HepG2 (cell line): ENCODE results near the gene CACNA2D1. TPM values are rescaled to one million over a fixed set of nuclear protein-coding genes. Genes with fewer than 3 reads are reported as not detected.

Experiments used
- ATAC-seq: fragments of 200-7000 bp; cut with Tn5 transposase; 3 replicates; pipeline ENCODE4 v1.9.1; 2020; ENCODE audit warnings: mild to moderate bottlenecking, moderate library complexity
- BruUV-seq: library from RNA; stranded (reverse); fragments of 400-500 nt; replicated peaks from 2 replicates; lab custom pipeline; 2021; lab: Mats Ljungman, UMichigan
- CTCF ChIA-PET: fragments of 300-600 bp; formaldehyde crosslinking; extraction: SDS; loops from one replicate; lab custom pipeline; 2021; ENCODE audit warnings: low total read pairs, inconsistent platforms, low intra/inter-chr PET ratio; lab: Yijun Ruan, JAX
- POLR2A ChIA-PET: fragments of 350-600 bp; sonication (Branson Sonifier 250); formaldehyde crosslinking; loops from one replicate; lab custom pipeline; 2020; ENCODE audit warnings: antibody characterized with exemption, inconsistent platforms; lab: Yijun Ruan, JAX
- DNase-seq: peaks from one replicate; pipeline ENCODE4 v3.0.0-alpha.2; 2015; ENCODE audit warnings: low spot score
- FAIRE-seq: peaks from 3 replicates; lab custom pipeline; 2011; peaks lifted over from hg19 to GRCh38; lab: Jason Lieb, UNC
- H2AFZ ChIP-seq: one replicate; pipeline ENCODE4 v1.6.1; 2011; ENCODE audit warnings: low read length, inconsistent platforms
- H3K27ac ChIP-seq: fragments of 300-600 bp; 3 replicates; pipeline ENCODE4 v1.8.0; 2011; ENCODE audit warnings: mixed run types, mild to moderate bottlenecking, mixed read lengths, low read length, inconsistent platforms; ENCODE audit not compliant: insufficient read depth; ENCODE audit errors: extremely low read length
- H3K27me3 ChIP-seq, 2 experiments: fragments of 200-600 bp in 1 of 2; 2 replicates in 1 of 2; 3 replicates in 1 of 2; pipeline versions ENCODE4 v1.6.0 to v1.8.0; 2011; ENCODE audit warnings: low read length in 2 of 2, mild to moderate bottlenecking in 2 of 2, moderate library complexity in 2 of 2, inconsistent platforms in 1 of 2; ENCODE audit not compliant: insufficient read depth in 2 of 2, control insufficient read depth in 1 of 2
- H3K36me3 ChIP-seq, 2 experiments: fragments of 200-600 bp in 1 of 2; replicated peaks in 1 of 2; 2 replicates in 1 of 2; 3 replicates in 1 of 2; pipeline versions ENCODE4 v1.5.1 to v1.8.0; 2011; ENCODE audit warnings: low read length in 2 of 2, inconsistent platforms in 1 of 2; ENCODE audit not compliant: insufficient read depth in 2 of 2, control insufficient read depth in 1 of 2
- H3K4me1 ChIP-seq: 2 replicates; pipeline ENCODE4 v1.5.1; 2012; ENCODE audit warnings: low read length, inconsistent platforms; ENCODE audit not compliant: insufficient read depth
- H3K4me2 ChIP-seq: 2 replicates; pipeline ENCODE4 v1.6.0; 2011; ENCODE audit warnings: low read depth, low read length, inconsistent platforms
- H3K4me3 ChIP-seq, 3 experiments: fragments of 200-600 bp in 1 of 3; sonication (generic), shearing (Covaris generic) in 1 of 3; replicated peaks in 1 of 3; 2 replicates each; pipeline ENCODE4 v1.5.1; 2011 to 2016; ENCODE audit warnings: low read length in 3 of 3, inconsistent platforms in 2 of 3, low read depth in 2 of 3, mild to moderate bottlenecking in 2 of 3, control low read depth in 1 of 3, mixed read lengths in 1 of 3; ENCODE audit not compliant: insufficient read depth in 1 of 3
- H3K79me2 ChIP-seq: one replicate; pipeline ENCODE4 v1.6.1; 2011; ENCODE audit warnings: low read length, inconsistent platforms; ENCODE audit not compliant: insufficient read depth
- H3K9ac ChIP-seq: 2 replicates; pipeline ENCODE4 v1.6.0; 2011; ENCODE audit warnings: mild to moderate bottlenecking, low read depth, low read length, inconsistent platforms; ENCODE audit not compliant: insufficient read depth
- H3K9me3 ChIP-seq: 2 replicates; pipeline ENCODE4 v1.5.1; 2012; ENCODE audit warnings: mild to moderate bottlenecking, low read length
- H4K20me1 ChIP-seq: 2 replicates; pipeline ENCODE4 v1.6.0; 2011; ENCODE audit warnings: inconsistent platforms, mild to moderate bottlenecking, low read length, moderate library complexity; ENCODE audit not compliant: insufficient read depth
- ARNT2 ChIP-seq: sonication (generic); formaldehyde crosslinking; IDR thresholded peaks from 2 replicates; pipeline ENCODE4 v1.8.0; 2022; ENCODE audit warnings: mild to moderate bottlenecking, low read depth, missing genetic modification reagents, moderate library complexity
- KDM3A ChIP-seq: IDR thresholded peaks from 2 replicates; pipeline ENCODE4 v1.6.1; 2018; ENCODE audit warnings: low read depth, missing compliant biosample characterization
- MED8 ChIP-seq: sonication (generic); formaldehyde crosslinking; IDR thresholded peaks from 2 replicates; pipeline ENCODE4 v1.8.1; 2023; ENCODE audit warnings: mild to moderate bottlenecking, missing genetic modification reagents; ENCODE audit not compliant: insufficient replicate concordance
- RARA ChIP-seq: IDR thresholded peaks from 2 replicates; pipeline ENCODE4 v1.6.1; 2016; ENCODE audit warnings: missing genetic modification reagents, missing compliant biosample characterization
- SIN3B ChIP-seq: fragments of 150-350 bp; IDR thresholded peaks from 2 replicates; pipeline ENCODE4 v1.6.1; 2014; ENCODE audit warnings: low read length
- SKI ChIP-seq: fragments of 450-650 bp; IDR thresholded peaks from one replicate; pipeline ENCODE4 v1.6.1; 2018; ENCODE audit warnings: mild to moderate bottlenecking; ENCODE audit not compliant: partially characterized antibody
- TEAD2 ChIP-seq: sonication (generic); formaldehyde crosslinking; IDR thresholded peaks from 2 replicates; pipeline ENCODE4 v1.9.0; 2021; ENCODE audit warnings: missing genetic modification reagents
- ZNF24 ChIP-seq: fragments of 450-650 bp; IDR thresholded peaks from 2 replicates; pipeline ENCODE4 v1.6.1; 2017; ENCODE audit warnings: antibody characterized with exemption, mild to moderate bottlenecking
- ZNF430 ChIP-seq: sonication (generic); formaldehyde crosslinking; IDR thresholded peaks from 2 replicates; pipeline ENCODE4 v1.9.0; 2021; ENCODE audit warnings: mild to moderate bottlenecking, missing genetic modification reagents
- ZNF607 ChIP-seq: sonication (generic); formaldehyde crosslinking; IDR thresholded peaks from 2 replicates; pipeline ENCODE4 v1.5.1; 2020; ENCODE audit warnings: missing genetic modification reagents, mild to moderate bottlenecking, borderline replicate concordance
- WGBS: methylation state at CpG from one replicate; pipeline ENCODE4 v1.1.6; 2017; ENCODE audit warnings: low lambda C conversion rate; 5-methylcytosine and 5-hydroxymethylcytosine counted together
- in situ Hi-C: cut with HindIII; loops from 2 replicates; pipeline ENCODE4 v1.10.0; 2017; ENCODE audit warnings: low pct_unique_long_range_greater_than_20kb; ENCODE audit not compliant: extremely low pct_ligation_motif_present
- intact Hi-C: fragments of 100-400 bp; cut with micrococcal nuclease; formaldehyde crosslinking; loops from one replicate; pipeline ENCODE4 v1.10.0; 2022; ENCODE audit not compliant: unreplicated experiment
- polyA plus RNA-seq, 8 experiments: library from polyadenylated mRNA; depleted of rRNA in 3 of 8; stranded (reverse) in 7 of 8; unstranded in 1 of 8; fragments of >200 nt; fragmentation: Illumina TruSeq in 4 of 8; extraction: Trizol in 4 of 8; gene quantifications; 2 replicates each; pipeline versions ENCODE4 v1.2.1 to v1.2.3, GENCODE V29; 2011 to 2016; ENCODE audit warnings: low read depth in 4 of 8, missing spikeins in 1 of 8, mixed read lengths in 1 of 8; ENCODE audit not compliant: insufficient read depth in 1 of 8
- total RNA-seq, 5 experiments: library from RNA; depleted of rRNA; stranded (reverse); fragments of >200 nt; fragmentation: Illumina TruSeq; extraction: Trizol; gene quantifications; 2 replicates each; pipeline ENCODE4 v1.2.3, GENCODE V29; 2016; ENCODE audit warnings: low read depth in 1 of 5
- TF ChIP-seq, protein P1 (sequence below): sonication (generic); formaldehyde crosslinking; IDR thresholded peaks from 2 replicates; pipeline ENCODE4 v1.4.0; 2020; ENCODE audit warnings: missing genetic modification reagents, mild to moderate bottlenecking, borderline replicate concordance
- TF ChIP-seq, protein P2 (sequence below): sonication (generic); formaldehyde crosslinking; conservative IDR thresholded peaks from 2 replicates; pipeline ENCODE4 v1.8.0; 2022; ENCODE audit warnings: missing genetic modification reagents

The CACNA2D1 gene
- total and polyA plus RNA-seq, 2 of the 13 experiments (the other 11 are each of a cell fraction or from before 2014, with no cell fraction given), result not detected

DNA sequence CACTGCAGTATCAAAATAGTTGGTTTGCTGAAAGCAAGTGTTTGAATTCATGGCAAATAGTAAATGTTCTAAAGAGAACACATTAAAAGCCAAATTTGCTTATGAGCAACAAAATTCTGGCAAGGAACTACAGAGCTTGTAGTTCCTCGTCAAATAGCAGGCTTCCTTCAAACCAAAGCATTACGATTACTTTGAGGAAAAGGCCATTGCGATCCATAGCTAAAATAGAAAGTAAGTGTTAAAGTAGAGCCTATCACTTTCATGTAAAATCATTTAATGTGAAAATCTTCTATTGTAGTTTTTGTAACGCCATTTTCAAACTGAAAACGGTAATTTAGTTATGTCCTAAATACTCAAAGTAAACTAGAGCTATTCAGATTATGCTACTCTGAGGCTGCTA lies 20.1 kb downstream of the CACNA2D1 start (continued):
- TF ChIP-seq, protein P1, sequence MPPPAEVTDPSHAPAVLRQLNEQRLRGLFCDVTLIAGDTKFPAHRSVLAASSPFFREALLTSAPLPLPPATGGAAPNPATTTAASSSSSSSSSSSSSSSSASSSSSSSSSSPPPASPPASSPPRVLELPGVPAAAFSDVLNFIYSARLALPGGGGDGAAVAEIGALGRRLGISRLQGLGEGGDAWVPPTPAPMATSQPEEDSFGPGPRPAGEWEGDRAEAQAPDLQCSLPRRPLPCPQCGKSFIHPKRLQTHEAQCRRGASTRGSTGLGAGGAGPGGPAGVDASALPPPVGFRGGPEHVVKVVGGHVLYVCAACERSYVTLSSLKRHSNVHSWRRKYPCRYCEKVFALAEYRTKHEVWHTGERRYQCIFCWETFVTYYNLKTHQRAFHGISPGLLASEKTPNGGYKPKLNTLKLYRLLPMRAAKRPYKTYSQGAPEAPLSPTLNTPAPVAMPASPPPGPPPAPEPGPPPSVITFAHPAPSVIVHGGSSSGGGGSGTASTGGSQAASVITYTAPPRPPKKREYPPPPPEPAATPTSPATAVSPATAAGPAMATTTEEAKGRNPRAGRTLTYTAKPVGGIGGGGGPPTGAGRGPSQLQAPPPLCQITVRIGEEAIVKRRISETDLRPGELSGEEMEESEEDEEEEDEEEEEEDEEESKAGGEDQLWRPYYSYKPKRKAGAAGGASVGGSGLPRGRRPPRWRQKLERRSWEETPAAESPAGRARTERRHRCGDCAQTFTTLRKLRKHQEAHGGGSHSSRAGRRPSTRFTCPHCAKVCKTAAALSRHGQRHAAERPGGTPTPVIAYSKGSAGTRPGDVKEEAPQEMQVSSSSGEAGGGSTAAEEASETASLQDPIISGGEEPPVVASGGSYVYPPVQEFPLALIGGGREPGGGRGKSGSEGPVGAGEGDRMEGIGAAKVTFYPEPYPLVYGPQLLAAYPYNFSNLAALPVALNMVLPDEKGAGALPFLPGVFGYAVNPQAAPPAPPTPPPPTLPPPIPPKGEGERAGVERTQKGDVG (CRISPR knock-in tag), result no peak
- no peak for TF ChIP-seq KDM3A (CRISPR knock-in tag)
- no peak for TF ChIP-seq SIN3B
- TF ChIP-seq, all 625 proteins: peak for 0

DNA sequence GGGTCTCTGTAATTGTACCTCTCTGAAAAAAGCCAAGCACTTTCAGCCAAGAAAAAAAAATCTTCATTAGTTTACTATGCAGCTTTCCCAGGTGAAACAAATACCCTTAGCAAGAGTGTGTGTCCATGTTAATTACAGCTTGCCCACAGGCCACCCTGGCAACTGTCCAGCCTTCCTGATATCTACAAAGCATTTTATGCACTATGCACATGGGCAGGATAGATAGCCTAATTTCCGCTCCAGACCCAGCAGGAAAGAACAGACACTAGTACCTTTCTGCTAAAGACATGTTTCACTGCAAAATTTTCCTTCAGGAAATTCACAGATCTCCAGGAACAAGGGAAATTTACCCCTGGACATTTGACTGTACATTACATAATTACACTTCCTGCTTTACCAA lies 24.4 kb downstream of the CACNA2D1 start:
- Histone ChIP-seq H3K9me3 (no peaks in the 10 kb centered on the region), H2AFZ (no peak overlapping the region), H3K27me3 (no peaks in the 10 kb centered on the region), H4K20me1 (no peaks in the 10 kb centered on the region), H3K4me3 (no peak overlapping the region), H3K9ac (no peak overlapping the region), H3K36me3 (no peaks in the 10 kb centered on the region), H3K27ac (no peak overlapping the region), H3K79me2 (no peaks in the 10 kb centered on the region), H3K4me1 (no peaks in the 10 kb centered on the region)
- BruUV-seq, result no TSS peak
- DNase-seq (no peak), ATAC-seq (no peak), FAIRE-seq (no peak)
- WGBS, result 42% methylated on average over 1 of the region's 1 CpG
- ChIA-PET CTCF (no interaction called here), POLR2A (no interaction called here)
- intact Hi-C loops, result no loop called here
- TF ChIP-seq RARA (CRISPR knock-in tag) (no peak), ZNF24 (no peak), ARNT2 (CRISPR knock-in tag) (no peak), ZNF607 (CRISPR knock-in tag) (no peak), ZNF430 (CRISPR knock-in tag) (no peak), TEAD2 (CRISPR knock-in tag) (no peak), MED8 (CRISPR knock-in tag) (no peak), SKI (no peak)
- TF ChIP-seq, protein P2, sequence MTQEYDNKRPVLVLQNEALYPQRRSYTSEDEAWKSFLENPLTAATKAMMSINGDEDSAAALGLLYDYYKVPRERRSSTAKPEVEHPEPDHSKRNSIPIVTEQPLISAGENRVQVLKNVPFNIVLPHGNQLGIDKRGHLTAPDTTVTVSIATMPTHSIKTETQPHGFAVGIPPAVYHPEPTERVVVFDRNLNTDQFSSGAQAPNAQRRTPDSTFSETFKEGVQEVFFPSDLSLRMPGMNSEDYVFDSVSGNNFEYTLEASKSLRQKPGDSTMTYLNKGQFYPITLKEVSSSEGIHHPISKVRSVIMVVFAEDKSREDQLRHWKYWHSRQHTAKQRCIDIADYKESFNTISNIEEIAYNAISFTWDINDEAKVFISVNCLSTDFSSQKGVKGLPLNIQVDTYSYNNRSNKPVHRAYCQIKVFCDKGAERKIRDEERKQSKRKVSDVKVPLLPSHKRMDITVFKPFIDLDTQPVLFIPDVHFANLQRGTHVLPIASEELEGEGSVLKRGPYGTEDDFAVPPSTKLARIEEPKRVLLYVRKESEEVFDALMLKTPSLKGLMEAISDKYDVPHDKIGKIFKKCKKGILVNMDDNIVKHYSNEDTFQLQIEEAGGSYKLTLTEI, result no peak
- TF ChIP-seq, all 625 proteins: peak for 0
- H3K4me2 ChIP-seq, result no peak overlapping the region
- in situ Hi-C loops, result no loop called here
